HG03521 (cell line): ENCODE results near the gene IL1RN.
A peak's percentile ranks its signal among the peaks of the same experiment; 100 is the strongest.

Source experiments
- ATAC-seq: cut with Tn5 transposase; IDR thresholded peaks from one replicate; pipeline ENCODE4 v1.9.1; 2021; ENCODE audit warnings: mild to moderate bottlenecking, moderate library complexity; ENCODE audit not compliant: unreplicated experiment

IL1RN gene

GRCh38 chr2:113103277-113103676, 24.1 kb upstream of the IL1RN start:
- ATAC-seq, result no peak

- ATAC-seq, result no peak
These were observed 23.3 kb upstream of the IL1RN start for GRCh38 chr2:113104054-113104611.

- no peak for ATAC-seq
These were observed 22.2 kb upstream of the IL1RN start for GRCh38 chr2:113105047-113105785.

- no peak for ATAC-seq
These were observed 16.3 kb upstream of the IL1RN start for GRCh38 chr2:113111121-113111520.

GRCh38 chr2:113111823-113112287, 15.5 kb upstream of the IL1RN start:
- no peak for ATAC-seq

GRCh38 chr2:113112441-113112840, 15.0 kb upstream of the IL1RN start:
- ATAC-seq, result no peak

GRCh38 chr2:113112871-113113270, 14.5 kb upstream of the IL1RN start:
- no peak for ATAC-seq

- no peak for ATAC-seq
These were observed 13.6 kb upstream of the IL1RN start for GRCh38 chr2:113113807-113114206.

- ATAC-seq, result no peak
These were observed 13.0 kb upstream of the IL1RN start for GRCh38 chr2:113114224-113114945.

GRCh38 chr2:113114996-113115395, 12.4 kb upstream of the IL1RN start:
- no peak for ATAC-seq

GRCh38 chr2:113116100-113116958, 11.1 kb upstream of the IL1RN start:
- no peak for ATAC-seq

GRCh38 chr2:113117541-113118262, 9.7 kb upstream of the IL1RN start:
- ATAC-seq, result no peak

- ATAC-seq, result no peak
These were observed 9.1 kb upstream of the IL1RN start for GRCh38 chr2:113118263-113118657.

GRCh38 chr2:113119111-113119510, 8.3 kb upstream of the IL1RN start:
- ATAC-seq, result no peak

- ATAC-seq, result no peak
These were observed 6.5 kb upstream of the IL1RN start for GRCh38 chr2:113120861-113121260.

GRCh38 chr2:113122364-113122763, 5.0 kb upstream of the IL1RN start:
- ATAC-seq, result no peak

GRCh38 chr2:113123726-113124125, 3.7 kb upstream of the IL1RN start:
- ATAC-seq, result no peak

- ATAC-seq, result peak; percentile 54
These were observed 3.0 kb upstream of the IL1RN start for GRCh38 chr2:113124181-113124961.

GRCh38 chr2:113124984-113125855, 2.2 kb upstream of the IL1RN start:
- no peak for ATAC-seq
